Measurements from ENCODE around the gene LRRC45. TPM values are rescaled to one million over a fixed set of nuclear protein-coding genes. Genes with fewer than 3 reads are reported as not detected.

LRRC45 gene
- total RNA-seq, 2 donors from 2014 or later, result 22.2 to 24.1 TPM

- H3K27me3 ChIP-seq (replicated peaks; ENCODE audit: insufficient read depth), result no peaks in the 10 kb centered on the region
- TF ChIP-seq CTCF (IDR thresholded peaks at IDR 0.05) (no peak), POLR2AphosphoS5 (IDR thresholded peaks at IDR 0.05) (no peak), POLR2A (IDR thresholded peaks at IDR 0.05) (no peak)
- peak overlapping the region; percentile 42 to 51 for H3K27ac ChIP-seq
- WGBS, result 71% methylated on average over 25 of the region's 25 CpGs
- H3K4me3 ChIP-seq, result no peak overlapping the region
- H3K9me3 ChIP-seq, result no peaks in the 10 kb centered on the region
- no peak for DNase-seq (ENCODE audit: low spot score)
- peaks cover 14% of the 10 kb centered on the region for H3K4me1 ChIP-seq (replicated peaks)
- no peaks in the 10 kb centered on the region for H3K36me3 ChIP-seq
- intact Hi-C loops (cut with DNase I), result no loop called here
Measured at GRCh38 chr17:81990836-81991683, 32.0 kb upstream of the LRRC45 start.

- DNase-seq (ENCODE audit: low spot score), result peak; percentile 87
- 20% methylated on average over 31 of the region's 31 CpGs for WGBS
Measured at GRCh38 chr17:81991684-81992305, 31.3 kb upstream of the LRRC45 start.

DNA sequence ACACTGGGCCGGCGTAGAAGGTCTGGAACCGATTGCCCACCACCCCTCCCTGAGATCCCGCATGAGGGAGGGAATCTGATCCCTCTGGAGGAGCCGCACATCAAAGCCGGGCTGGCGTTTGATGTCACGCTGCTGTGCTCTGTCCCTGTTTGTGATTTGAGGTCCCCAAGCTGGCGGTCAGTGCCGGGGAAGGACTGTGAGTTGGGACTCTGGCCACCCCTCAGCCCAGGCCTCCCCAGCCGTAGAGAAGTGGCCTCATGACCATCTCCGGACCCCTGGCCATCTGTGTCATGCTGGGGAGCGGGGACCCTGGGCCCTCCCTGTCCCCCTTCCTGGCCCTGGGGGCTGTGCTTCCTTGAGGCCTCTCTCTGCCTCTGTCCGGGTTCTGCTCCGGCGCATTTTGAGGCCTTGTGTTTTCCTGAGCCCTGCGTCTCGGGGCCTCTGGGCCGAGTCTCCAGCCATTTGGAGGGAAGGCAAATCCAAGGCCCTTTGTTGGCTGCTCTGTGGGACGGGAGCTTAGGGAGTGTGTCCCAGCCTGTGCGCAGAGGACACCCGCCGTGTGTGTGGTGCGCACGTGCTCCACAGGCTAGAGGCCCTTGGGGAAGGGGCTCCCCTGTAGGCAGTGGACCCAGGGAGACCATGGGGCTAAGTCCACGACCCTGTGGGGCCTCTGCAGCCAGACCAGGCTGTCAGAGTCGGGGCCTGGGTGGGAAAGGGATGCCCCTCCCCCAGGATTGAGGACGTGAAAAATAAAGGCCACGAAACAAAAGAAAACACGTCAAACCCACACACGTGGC, 30.6 kb upstream of the LRRC45 start:
- intact Hi-C loops (cut with DNase I), result no loop called here
- Histone ChIP-seq H3K27me3 (replicated peaks; ENCODE audit: insufficient read depth) (no peaks in the 10 kb centered on the region), H3K9me3 (no peaks in the 10 kb centered on the region), H3K27ac (peak overlapping the region; percentile 42 to 51), H3K4me1 (replicated peaks) (peaks cover 14% of the 10 kb centered on the region), H3K36me3 (no peaks in the 10 kb centered on the region), H3K4me3 (no peak overlapping the region)
- TF ChIP-seq POLR2A (IDR thresholded peaks at IDR 0.05) (no peak), CTCF (IDR thresholded peaks at IDR 0.05) (no peak), POLR2AphosphoS5 (IDR thresholded peaks at IDR 0.05) (no peak)
- WGBS, result 54% methylated on average over 25 of the region's 31 CpGs
- DNase-seq (ENCODE audit: low spot score), result no peak

More at GRCh38 chr17:81991684-81992305, 31.3 kb upstream of the LRRC45 start:
- H3K4me1 ChIP-seq (replicated peaks), result peaks cover 14% of the 10 kb centered on the region
- intact Hi-C loops (cut with DNase I), result no loop called here
- H3K27ac ChIP-seq, result peak overlapping the region; percentile 42 to 51
- H3K9me3 ChIP-seq, result no peaks in the 10 kb centered on the region
- H3K4me3 ChIP-seq, result no peak overlapping the region
- H3K36me3 ChIP-seq, result no peaks in the 10 kb centered on the region
- TF ChIP-seq CTCF (IDR thresholded peaks at IDR 0.05), result peak in 1 of 4 experiments; percentile 28
- peak; percentile 68 for TF ChIP-seq POLR2A (IDR thresholded peaks at IDR 0.05)
- TF ChIP-seq POLR2AphosphoS5 (IDR thresholded peaks at IDR 0.05), result peak; percentile 84
- H3K27me3 ChIP-seq (replicated peaks; ENCODE audit: insufficient read depth), result no peaks in the 10 kb centered on the region

GRCh38 chr17:81993729-81994592, 29.1 kb upstream of the LRRC45 start:
- Histone ChIP-seq H3K36me3 (no peaks in the 10 kb centered on the region), H3K27ac (no peak overlapping the region), H3K4me3 (no peak overlapping the region), H3K9me3 (no peaks in the 10 kb centered on the region), H3K4me1 (replicated peaks) (peaks cover 14% of the 10 kb centered on the region), H3K27me3 (replicated peaks; ENCODE audit: insufficient read depth) (no peaks in the 10 kb centered on the region)
- intact Hi-C loops (cut with DNase I), result no loop called here
- 94% methylated on average over 29 of the region's 37 CpGs for WGBS
- no peak for DNase-seq (ENCODE audit: low spot score)
- TF ChIP-seq POLR2AphosphoS5 (IDR thresholded peaks at IDR 0.05) (no peak), CTCF (IDR thresholded peaks at IDR 0.05) (no peak), POLR2A (IDR thresholded peaks at IDR 0.05) (no peak)

All from prostate gland (tissue), 2 donors.